B cell (primary cell): Measurements from ENCODE around the gene IL1RAP. TPM values are rescaled to one million over a fixed set of nuclear protein-coding genes. Genes with fewer than 3 reads are reported as not detected.

Experiments used
- ATAC-seq: fragments of 200-7000 bp; cut with Tn5 transposase; one replicate; pipeline ENCODE4 v1.10.0; 2021; ENCODE audit warnings: low read depth, mild to moderate bottlenecking, moderate number of reproducible peaks, moderate library complexity
- CTCF ChIA-PET: fragments of 350-600 bp; sonication (Branson Sonifier 250); formaldehyde crosslinking; loops from one replicate; lab custom pipeline; 2021; ENCODE audit warnings: antibody characterized with exemption, inconsistent platforms; lab: Charles Lee
- POLR2A ChIA-PET: fragments of 350-600 bp; sonication (Branson Sonifier 250); formaldehyde crosslinking; loops from one replicate; lab custom pipeline; 2021; ENCODE audit warnings: antibody characterized with exemption; lab: Charles Lee
- DNase-seq: peaks from one replicate; pipeline ENCODE4 v3.0.0; 2013
- H2AFZ ChIP-seq: 2 replicates; pipeline ENCODE4 v1.6.1; 2012; ENCODE audit warnings: mild to moderate bottlenecking, low read depth, low read length; ENCODE audit not compliant: insufficient read depth, poor library complexity, severe bottlenecking
- H3K27ac ChIP-seq, 2 donors: 1 replicate in 1 of 2; 2 replicates in 1 of 2; pipeline ENCODE4 v1.5.1; 2012 to 2013; ENCODE audit warnings: low read length in 2 of 2, mild to moderate bottlenecking in 2 of 2, moderate library complexity in 1 of 2
- H3K27me3 ChIP-seq, 4 experiments: fragments of 200-600 bp in 1 of 4; sonication (generic) in 1 of 4; replicated peaks in 1 of 4; 1 replicate in 2 of 4; 2 replicates in 2 of 4; pipeline versions ENCODE4 v1.6.1 to v1.7.0; 2013 to 2016; ENCODE audit warnings: low read length in 3 of 4, mild to moderate bottlenecking in 2 of 4, mixed read lengths in 1 of 4, moderate library complexity in 1 of 4; ENCODE audit not compliant: insufficient read depth in 4 of 4, control insufficient read depth in 3 of 4; ENCODE audit errors: control extremely low read depth in 1 of 4
- H3K36me3 ChIP-seq, 2 experiments: replicated peaks in 1 of 2; 1 replicate in 1 of 2; 2 replicates in 1 of 2; pipeline versions ENCODE4 v1.6.1 to v1.7.1; 2013; ENCODE audit warnings: low read length in 1 of 2; ENCODE audit not compliant: insufficient read depth in 2 of 2, control insufficient read depth in 1 of 2; ENCODE audit errors: control extremely low read depth in 1 of 2, extremely low read depth in 1 of 2
- H3K4me1 ChIP-seq, 2 donors: fragments of 200-600 bp in 1 of 2; sonication (generic) in 1 of 2; 1 replicate in 1 of 2; 2 replicates in 1 of 2; pipeline versions ENCODE4 v1.5.1 to v1.6.1; 2013 to 2017; ENCODE audit warnings: low read length in 2 of 2; ENCODE audit not compliant: control insufficient read depth in 2 of 2, insufficient read depth in 2 of 2
- H3K4me2 ChIP-seq: replicated peaks from 2 replicates; pipeline ENCODE3; 2012; ENCODE audit warnings: mild to moderate bottlenecking, low read depth, low read length; ENCODE audit not compliant: poor library complexity, severe bottlenecking
- H3K4me3 ChIP-seq, 5 experiments: fragments of 200-600 bp in 1 of 5; sonication (generic) in 1 of 5; 1 replicate in 3 of 5; 2 replicates in 2 of 5; pipeline versions ENCODE4 v1.5.1 to v1.7.0; 2011 to 2016; ENCODE audit warnings: low read length in 4 of 5, mild to moderate bottlenecking in 4 of 5, low read depth in 2 of 5, control low read depth in 1 of 5, moderate library complexity in 1 of 5; ENCODE audit not compliant: insufficient read depth in 1 of 5; ENCODE audit errors: control extremely low read depth in 1 of 5, extremely low read depth in 1 of 5
- H3K79me2 ChIP-seq: fragments of 200-600 bp; sonication (generic); one replicate; pipeline ENCODE4 v1.6.0; 2016; ENCODE audit warnings: low read length; ENCODE audit not compliant: control insufficient read depth, insufficient read depth
- H3K9ac ChIP-seq: fragments of 200-600 bp; sonication (generic); 2 replicates; pipeline ENCODE4 v1.6.1; 2017; ENCODE audit warnings: mild to moderate bottlenecking, low read length, moderate library complexity
- H3K9me3 ChIP-seq, 3 donors: one replicate each; pipeline versions ENCODE4 v1.6.1 to v1.7.1; 2013; ENCODE audit warnings: low read length in 2 of 3; ENCODE audit not compliant: control insufficient read depth in 2 of 3, insufficient read depth in 1 of 3; ENCODE audit errors: control extremely low read depth in 1 of 3
- H4K20me1 ChIP-seq: 2 replicates; pipeline ENCODE4 v1.6.0; 2012; ENCODE audit warnings: mild to moderate bottlenecking, low read length; ENCODE audit not compliant: insufficient read depth, control insufficient read depth, poor library complexity, severe bottlenecking
- H3K27ac Mint-ChIP-seq: one replicate; pipeline ENCODE4 v1.8.0; 2021; ENCODE audit warnings: mixed read lengths
- H3K27me3 Mint-ChIP-seq: one replicate; pipeline ENCODE4 v1.8.0; 2021; ENCODE audit warnings: mixed read lengths
- H3K4me1 Mint-ChIP-seq: one replicate; pipeline ENCODE4 v1.8.0; 2021; ENCODE audit warnings: mixed read lengths
- H3K4me3 Mint-ChIP-seq: one replicate; pipeline ENCODE4 v1.8.0; 2021; ENCODE audit warnings: mixed read lengths
- H3K9me3 Mint-ChIP-seq: one replicate; pipeline ENCODE4 v1.8.0; 2022; ENCODE audit warnings: mixed read lengths; ENCODE audit not compliant: insufficient read depth
- CTCF ChIP-seq: fragments of 200-600 bp; IDR thresholded peaks from one replicate; pipeline ENCODE4 v1.8.0; 2022; ENCODE audit warnings: antibody characterized with exemption, mild to moderate bottlenecking
- EZH2 ChIP-seq: IDR thresholded peaks from 2 replicates; pipeline ENCODE4 v1.6.1; 2012; ENCODE audit warnings: borderline replicate concordance, low read depth, mild to moderate bottlenecking, moderate library complexity, low read length; ENCODE audit not compliant: insufficient read depth, poor library complexity, severe bottlenecking
- WGBS: methylation state at CpG from one replicate; pipeline ENCODE4 v1.1.5; 2013; ENCODE audit warnings: missing lambda C conversion rate; ENCODE audit not compliant: insufficient coverage; 5-methylcytosine and 5-hydroxymethylcytosine counted together
- intact Hi-C: fragments of 100-400 bp; cut with micrococcal nuclease; formaldehyde crosslinking; loops from one replicate; pipeline ENCODE4 v1.10.0; 2022
- polyA plus RNA-seq: library from polyadenylated mRNA; depleted of rRNA; stranded (reverse); fragments of >200 nt; gene quantifications from 2 replicates; pipeline ENCODE4 v1.2.3, GENCODE V29; 2012
- total RNA-seq, 2 donors: library from RNA; stranded (reverse); fragments of 120-200 nt in 1 of 2; gene quantifications; 1 replicate in 1 of 2; 2 replicates in 1 of 2; pipeline versions ENCODE4 v1.2.3 to v1.2.4, GENCODE V29; 2013 to 2022

IL1RAP gene
- total and polyA plus RNA-seq, 2 donors (not counting 1 experiment from before 2014, with no cell fraction given), result 2.3 to 11.5 TPM

DNA sequence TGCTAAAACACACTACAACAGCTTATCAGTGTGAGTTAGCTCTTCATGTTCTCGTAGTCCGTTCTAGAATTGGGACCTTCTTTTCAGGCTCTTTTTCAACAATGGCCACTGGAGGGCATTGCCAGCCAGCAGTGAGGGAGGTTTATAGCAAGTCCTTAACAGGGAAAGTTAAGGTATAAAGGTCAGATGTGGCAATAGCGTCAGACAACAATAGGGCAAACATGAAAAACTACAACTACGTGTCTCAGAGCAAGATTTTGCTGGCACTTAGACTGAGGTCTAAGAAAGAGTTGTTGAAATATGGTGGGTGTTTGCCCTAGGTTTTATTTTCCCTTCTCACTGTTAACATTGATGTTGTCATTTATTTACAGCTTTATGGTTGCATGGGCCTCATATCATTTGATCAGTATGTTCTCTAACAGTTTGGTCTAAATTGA lies 187.2 kb downstream of the IL1RAP start:
- H3K4me2 ChIP-seq, result no peak overlapping the region
- no peak overlapping the region for H3K4me3 ChIP-seq
- Mint-ChIP-seq H3K27ac (no peak overlapping the region), H3K9me3 (no peaks in the 10 kb centered on the region), H3K4me1 (no peaks in the 10 kb centered on the region), H3K27me3 (peaks cover 31% of the 10 kb centered on the region), H3K4me3 (no peak overlapping the region)
- ATAC-seq, result no peak
- no peak overlapping the region for H3K27ac ChIP-seq
- no peaks in the 10 kb centered on the region for H4K20me1 ChIP-seq
- H3K36me3 ChIP-seq, result no peaks in the 10 kb centered on the region
- H3K79me2 ChIP-seq, result no peaks in the 10 kb centered on the region
- ChIA-PET POLR2A (no interaction called here), CTCF (interaction anchor here (0.9 to 1.5 kb wide), 5 partner anchors 10 to 1743 kb away, joined by 3 to 6 read pairs (median 4); no protein-coding TSS in a partner anchor)
- H3K9ac ChIP-seq, result no peak overlapping the region
- H3K27me3 ChIP-seq, result peaks cover 0 to 11% (median 5%) of the 10 kb centered on the region in 4 experiments
- no peak for TF ChIP-seq EZH2
- TF ChIP-seq CTCF, result peak; percentile 28
- peaks cover 0 to 1% (median 0%) of the 10 kb centered on the region in 3 donors for H3K9me3 ChIP-seq
- no peak overlapping the region for H2AFZ ChIP-seq
- intact Hi-C loops, result no loop called here
- peak; percentile 14 for DNase-seq
- no peaks in the 10 kb centered on the region for H3K4me1 ChIP-seq
- 0% methylated on average over 1 of the region's 4 CpGs for WGBS

DNA sequence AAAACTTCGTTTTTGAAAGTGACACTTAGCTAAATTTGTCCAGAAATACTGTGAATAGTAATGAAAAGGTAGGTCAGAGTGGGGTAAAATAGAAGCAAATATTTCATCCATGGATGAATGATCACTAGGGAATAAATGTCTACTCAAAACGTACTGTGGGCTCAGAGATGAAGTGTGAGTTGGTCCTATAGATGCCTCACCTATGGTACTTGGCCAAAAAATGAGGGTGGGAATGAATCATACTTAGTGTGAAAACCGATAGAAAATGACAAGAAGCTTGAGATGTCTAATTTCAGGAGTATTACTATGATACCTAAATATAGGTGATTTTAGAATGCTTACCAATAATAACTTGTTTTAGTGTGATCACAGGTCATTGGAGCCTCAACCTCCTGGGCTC lies 192.7 kb downstream of the IL1RAP start:
- WGBS, result 71% methylated on average over 1 of the region's 3 CpGs
- no peak overlapping the region for H3K27ac ChIP-seq
- H3K9me3 Mint-ChIP-seq, result no peaks in the 10 kb centered on the region
- no peak overlapping the region for H3K4me2 ChIP-seq
- no peak for TF ChIP-seq EZH2
- TF ChIP-seq CTCF, result no peak
- H3K4me1 ChIP-seq, result no peaks in the 10 kb centered on the region
- no peak overlapping the region for H2AFZ ChIP-seq
- DNase-seq (no peak), ATAC-seq (no peak)
- ChIA-PET POLR2A (no interaction called here), CTCF (no interaction called here)
- no peak overlapping the region for H3K27ac Mint-ChIP-seq
- intact Hi-C loops, result no loop called here
- H4K20me1 ChIP-seq, result no peaks in the 10 kb centered on the region
- H3K4me3 Mint-ChIP-seq, result no peak overlapping the region
- no peak overlapping the region for H3K9ac ChIP-seq
- no peaks in the 10 kb centered on the region for H3K36me3 ChIP-seq
- no peaks in the 10 kb centered on the region for H3K79me2 ChIP-seq
- no peaks in the 10 kb centered on the region for H3K4me1 Mint-ChIP-seq
- H3K27me3 Mint-ChIP-seq, result peaks cover 15% of the 10 kb centered on the region
- H3K4me3 ChIP-seq, result no peak overlapping the region
- H3K9me3 ChIP-seq, result no peaks in the 10 kb centered on the region
- H3K27me3 ChIP-seq, result peaks cover 0 to 3% (median 1%) of the 10 kb centered on the region in 4 experiments

Other genes with a start within 250 kb of the IL1RAP start
- gene CLDN1, start 191.6 kb upstream of the IL1RAP start, total RNA-seq, result not detected in 2 replicates
- gene CLDN1, start 191.6 kb upstream of the IL1RAP start, polyA plus RNA-seq, result 0.04 TPM in 1 of 2 replicates, not detected in the other
- gene CLDN16, start 125.9 kb upstream of the IL1RAP start, total RNA-seq, result not detected in 2 replicates
- not detected in 2 replicates for gene CLDN16, start 125.9 kb upstream of the IL1RAP start, polyA plus RNA-seq
- gene TMEM207, start 64.2 kb upstream of the IL1RAP start, total RNA-seq, result not detected in 2 replicates
- gene TMEM207, start 64.2 kb upstream of the IL1RAP start, polyA plus RNA-seq, result not detected in 2 replicates